SKM-1 (cell line): Measurements from ENCODE around the gene ACBD3.
A peak's percentile ranks its signal among the peaks of the same experiment; 100 is the strongest.

Experiments used
- DNase-seq: peaks from one replicate; lab custom pipeline; 2025; ENCODE audit not compliant: unreplicated experiment; lab: John Stamatoyannopoulos, UW

Gene ACBD3

DNA sequence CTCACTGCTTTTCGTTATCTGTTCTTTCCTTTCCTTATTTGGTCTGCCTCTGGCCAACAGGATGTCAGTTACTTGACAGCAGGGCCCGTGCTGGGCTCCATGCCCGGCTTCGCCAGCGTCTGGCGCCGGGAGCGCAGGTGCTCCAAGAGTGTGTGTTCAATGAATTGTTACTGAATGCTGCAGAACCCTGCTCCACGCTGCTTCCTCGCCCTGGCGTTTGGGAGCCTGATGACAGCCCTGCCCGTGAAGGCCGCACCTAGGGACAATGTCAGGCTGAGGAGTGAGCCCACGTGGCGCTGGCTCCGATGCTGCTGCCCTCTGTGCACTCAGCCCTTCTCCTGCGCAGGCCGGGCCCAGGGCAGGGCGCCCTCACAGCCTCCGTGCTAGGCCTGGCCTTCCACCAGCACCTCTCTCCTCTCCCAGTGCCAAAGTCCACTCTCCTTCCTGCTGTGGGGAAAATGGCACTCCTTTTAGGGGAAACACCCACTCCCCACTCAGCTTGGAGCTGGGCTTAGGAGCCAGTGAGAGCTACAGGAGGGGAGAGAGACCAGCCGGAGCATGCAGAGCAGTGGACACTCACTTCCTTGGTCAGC lies 51.4 kb downstream of the ACBD3 start:
- no peak for DNase-seq

GRCh38 chr1:226134170-226135058 lies 52.1 kb downstream of the ACBD3 start:
- no peak for DNase-seq

GRCh38 chr1:226133504-226134123 lies 52.9 kb downstream of the ACBD3 start:
- DNase-seq = no peak

DNA sequence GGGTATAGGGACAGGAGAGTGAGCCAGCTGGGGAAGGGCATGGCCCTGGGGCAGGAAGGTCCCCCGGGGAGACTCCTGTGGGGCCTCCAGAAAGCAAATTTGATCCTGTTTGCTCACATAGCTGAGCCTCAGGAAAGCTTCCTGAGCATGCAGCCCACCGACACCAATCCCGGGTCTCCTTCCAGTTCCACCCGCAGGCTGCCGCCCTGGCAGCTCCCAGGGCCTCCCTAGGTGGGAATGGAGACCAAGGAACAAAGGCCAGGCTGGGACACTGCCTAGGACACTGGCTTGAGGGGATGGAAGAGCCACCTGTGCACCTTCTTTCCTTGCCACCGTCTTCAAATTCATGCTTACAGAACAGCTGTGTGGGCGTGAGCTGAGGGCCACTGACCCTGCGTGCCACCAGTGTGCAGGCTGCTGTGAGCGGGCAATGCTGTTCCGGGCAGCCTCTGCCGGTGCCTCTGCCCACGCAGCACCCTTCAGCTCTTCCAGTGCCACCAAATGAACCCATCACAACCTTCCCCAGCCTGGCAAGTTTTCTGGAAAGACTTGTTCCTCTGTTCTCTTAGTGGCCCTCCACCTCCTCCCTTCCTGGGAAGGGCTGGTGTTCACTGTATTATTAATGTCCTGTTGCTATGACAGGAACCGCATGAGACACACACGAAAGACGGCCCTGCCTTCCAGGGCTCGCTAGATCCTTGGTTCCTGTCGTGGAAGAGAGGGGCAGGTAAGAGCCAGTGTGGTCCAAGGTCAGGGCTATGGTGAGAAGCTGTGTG lies 53.6 kb downstream of the ACBD3 start:
- DNase-seq = no peak

- DNase-seq = no peak
Measured at GRCh38 chr1:226131639-226132038, 54.9 kb downstream of the ACBD3 start.

- no peak for DNase-seq
Measured at GRCh38 chr1:226129230-226129629, 57.3 kb downstream of the ACBD3 start.

- no peak for DNase-seq
Measured at GRCh38 chr1:226128487-226129075, 58.0 kb downstream of the ACBD3 start.

DNA sequence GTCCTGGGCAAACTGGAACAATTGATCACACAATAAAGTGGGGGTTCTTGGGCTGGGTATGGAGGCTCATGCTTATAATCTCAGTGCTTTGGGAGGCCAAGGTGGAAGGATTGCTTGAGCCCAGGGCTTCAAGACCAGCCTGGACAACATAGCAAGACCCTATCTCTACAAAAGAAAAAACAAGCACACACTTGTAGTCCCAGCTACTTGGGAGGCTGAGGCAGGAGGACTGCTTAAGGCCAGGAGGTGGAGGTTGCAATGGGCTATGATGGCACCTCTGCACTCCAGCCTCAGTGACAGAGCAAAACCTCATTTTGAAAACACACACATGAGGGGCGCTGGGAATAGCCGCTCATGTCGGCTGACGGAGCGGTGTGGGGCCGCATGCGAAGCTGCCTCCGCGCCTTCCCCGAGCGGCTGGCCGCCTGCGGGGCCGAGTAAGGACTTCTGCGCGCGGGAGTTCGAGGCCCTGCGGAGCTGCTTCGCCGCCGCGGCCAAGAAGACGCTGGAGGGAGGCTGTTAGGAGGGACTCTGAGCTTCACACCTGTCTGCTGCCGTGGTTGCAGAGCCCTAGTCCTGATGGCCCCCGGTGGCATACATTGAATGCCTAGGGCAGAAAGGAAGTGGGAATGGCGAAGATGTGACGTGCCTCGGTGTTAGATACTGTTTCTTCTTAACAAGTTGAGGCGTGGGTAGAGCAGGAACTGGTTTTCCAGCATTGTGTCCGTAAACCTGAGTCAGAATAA lies 59.5 kb downstream of the ACBD3 start:
- DNase-seq = no peak

GRCh38 chr1:226125831-226126230 lies 60.7 kb downstream of the ACBD3 start:
- DNase-seq = no peak

- DNase-seq = peak; percentile 64
Measured at GRCh38 chr1:226125097-226125630, 61.4 kb downstream of the ACBD3 start.

GRCh38 chr1:226123591-226124471 lies 62.7 kb downstream of the ACBD3 start:
- DNase-seq = no peak

- no peak for DNase-seq
Measured at GRCh38 chr1:226123212-226123560, 63.4 kb downstream of the ACBD3 start.

DNA sequence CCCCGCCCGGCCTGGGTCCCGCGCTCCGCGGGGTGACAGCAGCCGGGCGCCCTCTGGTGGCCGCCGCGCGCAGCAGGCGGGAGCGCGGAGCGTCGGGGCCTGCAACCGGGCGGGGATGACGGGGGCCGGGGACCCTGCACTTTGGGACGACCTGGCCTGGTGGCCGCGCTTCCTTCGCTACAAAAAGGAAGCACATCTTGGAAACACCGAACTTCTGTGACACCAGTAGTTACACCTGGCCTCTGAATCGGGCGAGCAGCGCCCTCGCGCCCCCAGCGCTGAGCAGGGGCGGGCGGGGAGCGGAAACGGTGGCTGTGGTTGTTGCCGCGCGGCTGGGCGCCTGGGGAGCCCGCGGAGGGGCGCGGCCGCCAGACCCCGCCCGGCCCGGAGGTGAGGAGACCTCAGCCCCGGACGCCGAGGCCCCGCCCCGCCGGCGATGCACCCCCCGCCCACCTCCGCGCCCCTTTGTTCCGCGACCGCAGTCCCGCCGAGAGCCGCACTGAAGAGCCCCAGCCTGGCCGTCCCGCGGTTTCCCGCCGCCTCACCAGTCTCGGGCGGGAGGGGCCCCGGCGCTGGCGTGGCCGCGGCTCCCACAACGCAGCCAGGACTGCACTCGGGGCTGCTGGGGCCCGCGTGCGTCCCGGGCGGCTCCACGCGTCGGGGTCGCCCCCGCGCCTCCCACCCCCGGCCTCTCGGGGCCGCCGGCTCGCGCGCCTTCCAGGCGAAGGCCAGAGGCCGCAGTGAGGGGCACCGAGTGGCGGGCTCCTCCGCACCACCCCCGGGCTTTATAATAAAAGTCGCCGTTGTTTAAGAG lies 64.7 kb downstream of the ACBD3 start:
- DNase-seq = peak; percentile 90

DNA sequence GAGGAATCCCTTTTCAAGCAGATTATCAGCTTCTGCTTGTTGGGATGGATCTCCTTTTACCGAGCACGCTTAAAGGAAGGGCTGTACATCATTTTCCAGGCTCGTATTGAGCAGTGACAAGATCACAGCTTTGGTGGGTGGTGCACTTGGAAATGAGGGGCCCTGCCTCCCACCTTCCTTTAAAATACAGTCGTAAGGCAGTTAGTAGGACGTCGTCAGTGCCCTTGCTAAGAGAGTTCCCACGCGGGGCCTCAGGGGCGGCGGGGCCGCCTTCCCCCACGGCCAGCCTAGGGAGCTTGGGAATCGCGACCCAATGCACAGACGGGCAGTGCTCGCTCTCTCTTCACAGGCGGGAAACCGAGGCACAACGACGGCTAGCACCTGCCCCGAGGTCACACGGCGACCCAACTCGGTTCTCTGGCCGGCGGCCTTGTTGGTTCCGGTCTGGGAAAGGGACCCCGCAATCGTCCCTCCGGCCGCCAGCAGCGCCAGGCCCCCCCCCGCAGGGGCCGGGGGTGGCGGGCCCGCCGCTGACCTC lies 65.4 kb downstream of the ACBD3 start:
- no peak for DNase-seq

- DNase-seq = no peak
Measured at GRCh38 chr1:226120398-226120797, 66.1 kb downstream of the ACBD3 start.

DNA sequence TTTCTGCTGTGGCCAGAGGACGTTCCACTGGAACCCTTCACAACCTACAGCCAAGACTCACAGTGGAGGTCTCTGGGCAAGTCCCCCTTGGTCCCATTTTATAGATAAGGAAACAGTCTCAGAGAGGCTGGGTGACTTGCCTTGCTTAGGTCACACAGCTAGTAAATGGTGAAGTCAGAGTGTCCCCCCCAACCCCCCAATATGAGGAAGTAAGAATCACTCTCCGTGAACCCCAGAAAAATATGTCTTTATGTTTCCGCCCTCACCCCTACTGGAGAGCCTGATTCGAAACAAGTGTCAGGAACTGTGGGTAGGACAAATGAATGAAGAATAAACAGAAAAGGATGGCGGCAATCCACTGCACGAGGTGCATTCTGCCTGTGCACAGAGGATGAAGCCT lies 67.4 kb downstream of the ACBD3 start:
- DNase-seq = no peak

DNA sequence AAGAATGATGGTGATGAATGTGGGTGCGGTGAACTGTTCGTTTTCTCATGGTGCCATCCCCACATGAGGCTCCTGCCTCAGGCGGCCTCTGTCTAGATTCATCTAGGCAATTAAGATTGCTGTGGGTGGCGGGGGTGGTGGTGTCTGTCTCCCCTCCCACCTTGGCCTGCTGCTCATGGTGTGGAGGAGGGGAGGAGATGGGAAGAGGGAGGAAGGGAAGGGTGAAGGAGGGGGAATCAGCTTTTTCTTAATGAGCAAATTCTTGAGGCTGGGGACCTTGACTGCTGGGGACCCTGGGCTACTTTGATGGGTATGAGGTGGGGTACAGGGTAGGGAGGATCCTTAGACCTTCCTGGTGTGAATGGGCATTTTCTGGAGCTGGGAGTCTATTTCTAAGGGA lies 68.2 kb downstream of the ACBD3 start:
- no peak for DNase-seq

DNA sequence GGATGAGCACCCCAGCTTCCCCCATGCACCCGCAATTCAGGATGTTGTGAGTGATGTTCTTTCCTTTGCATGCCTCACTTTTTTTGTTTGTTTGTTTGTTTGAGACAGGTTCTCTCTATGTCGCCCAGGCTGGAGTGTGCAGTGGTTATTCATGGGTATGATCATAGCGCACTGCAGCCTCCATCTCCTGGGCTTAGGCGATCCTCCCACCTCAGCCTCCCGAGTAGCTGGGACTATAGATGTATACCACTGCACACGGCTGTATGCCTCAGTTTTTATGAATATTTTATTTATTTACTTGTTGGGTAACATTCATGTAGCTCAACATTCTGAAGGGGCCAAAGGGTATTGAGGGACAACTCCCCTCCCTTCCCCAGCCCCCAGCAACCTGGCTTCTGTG lies 69.2 kb downstream of the ACBD3 start:
- no peak for DNase-seq
